GM12878 (cell line): ENCODE measurements around the gene MMADHC. TPM values are rescaled to one million over a fixed set of nuclear protein-coding genes. Genes with fewer than 3 reads are reported as not detected.

ENCODE experiments used
- ATAC-seq: fragments of 200-7000 bp; cut with Tn5 transposase; 3 replicates; pipeline ENCODE4 v1.9.1; 2020; ENCODE audit warnings: mild to moderate bottlenecking, moderate library complexity
- BruUV-seq: library from RNA; stranded (reverse); fragments of 400-500 nt; replicated peaks from 2 replicates; lab custom pipeline; 2021; lab: Mats Ljungman, UMichigan
- CTCF ChIA-PET: fragments of 300-600 bp; sonication (Branson Sonifier 250); formaldehyde crosslinking; extraction: SDS; loops from one replicate; lab custom pipeline; 2021; ENCODE audit warnings: inconsistent platforms; lab: Yijun Ruan, JAX
- POLR2A ChIA-PET: fragments of 350-600 bp; formaldehyde crosslinking; extraction: SDS; loops from one replicate; lab custom pipeline; 2021; ENCODE audit warnings: inconsistent platforms; lab: Charles Lee
- RAD21 ChIA-PET: fragments of 300-600 bp; sonication (Branson Sonifier 250); formaldehyde crosslinking; loops from one replicate; lab custom pipeline; 2023; ENCODE audit warnings: antibody characterized with exemption; ENCODE audit not compliant: unreplicated experiment; lab: Charles Lee
- SMC1A ChIA-PET: fragments of 300-600 bp; sonication (Branson Sonifier 250); formaldehyde crosslinking; loops from one replicate; lab custom pipeline; 2023; ENCODE audit not compliant: unreplicated experiment, uncharacterized antibody; lab: Charles Lee
- DNase-seq: peaks from one replicate; pipeline ENCODE4 v3.0.0-alpha.2; 2011; ENCODE audit warnings: low read depth, low spot score
- FAIRE-seq: peaks from 3 replicates; lab custom pipeline; 2011; peaks lifted over from hg19 to GRCh38; lab: Jason Lieb, UNC
- H2AFZ ChIP-seq: 2 replicates; pipeline ENCODE4 v1.6.0; 2011; ENCODE audit warnings: low read depth, low read length, control low read depth; ENCODE audit not compliant: control insufficient read depth
- H3K27ac ChIP-seq: 2 replicates; pipeline ENCODE4 v1.5.1; 2011; ENCODE audit warnings: control low read depth; ENCODE audit not compliant: control insufficient read depth, insufficient read depth
- H3K27me3 ChIP-seq, 2 experiments: replicated peaks in 1 of 2; 2 replicates each; pipeline versions ENCODE4 v1.6.0 to v1.6.1; 2011; ENCODE audit warnings: low read length in 1 of 2; ENCODE audit not compliant: control insufficient read depth in 2 of 2, insufficient read depth in 2 of 2
- H3K36me3 ChIP-seq, 2 experiments: 2 replicates each; pipeline ENCODE4 v1.5.1; 2011; ENCODE audit warnings: low read length in 1 of 2; ENCODE audit not compliant: control insufficient read depth in 2 of 2, insufficient read depth in 2 of 2
- H3K4me1 ChIP-seq: 2 replicates; pipeline ENCODE4 v1.6.1; 2011; ENCODE audit warnings: mild to moderate bottlenecking, low read length, moderate library complexity, mixed read lengths; ENCODE audit not compliant: control insufficient read depth, insufficient read depth
- H3K4me2 ChIP-seq: 2 replicates; pipeline ENCODE4 v1.6.0; 2011; ENCODE audit warnings: control low read depth; ENCODE audit not compliant: control insufficient read depth, insufficient read depth
- H3K4me3 ChIP-seq: fragments of 200-600 bp; sonication (generic); 2 replicates; pipeline ENCODE4 v1.5.1; 2016
- H3K79me2 ChIP-seq: 2 replicates; pipeline ENCODE4 v1.6.0; 2011; ENCODE audit warnings: low read length; ENCODE audit not compliant: control insufficient read depth, insufficient read depth
- H3K9ac ChIP-seq: 2 replicates; pipeline ENCODE4 v1.8.0; 2011; ENCODE audit warnings: low read length, control low read depth, mixed read lengths; ENCODE audit not compliant: control insufficient read depth, insufficient read depth
- H3K9me3 ChIP-seq: replicated peaks from 3 replicates; pipeline ENCODE4 v1.5.1; 2011; ENCODE audit warnings: mild to moderate bottlenecking, low read length; ENCODE audit not compliant: control insufficient read depth, insufficient read depth
- H4K20me1 ChIP-seq: 2 replicates; pipeline ENCODE4 v1.6.0; 2011; ENCODE audit not compliant: control insufficient read depth, insufficient read depth
- KAT2A ChIP-seq: conservative IDR thresholded peaks from 2 replicates; pipeline ENCODE4 v1.6.1; 2011; ENCODE audit warnings: low read depth, low read length; ENCODE audit not compliant: control insufficient read depth
- SMAD5 ChIP-seq: IDR thresholded peaks from 2 replicates; pipeline ENCODE4 v1.6.1; 2016; ENCODE audit warnings: antibody characterized with exemption, low read depth
- ZNF592 ChIP-seq: fragments of 450-650 bp; IDR thresholded peaks from 2 replicates; pipeline ENCODE4 v1.6.1; 2017; ENCODE audit warnings: mild to moderate bottlenecking, moderate library complexity
- WGBS: methylation state at CpG from one replicate; pipeline ENCODE4 v1.1.6; 2016; ENCODE audit warnings: low lambda C conversion rate; ENCODE audit not compliant: insufficient replicate concordance, insufficient coverage; ENCODE audit errors: missing lambda C conversion rate; 5-methylcytosine and 5-hydroxymethylcytosine counted together
- in situ Hi-C: fragments of 300-500 bp; cut with MboI; formaldehyde crosslinking; loops from 9 replicates; pipeline ENCODE4 v1.14.3; 2018; ENCODE audit warnings: mixed read lengths
- intact Hi-C: fragments of 100-400 bp; cut with micrococcal nuclease; formaldehyde crosslinking; loops from one replicate; pipeline ENCODE4 v1.14.2; 2022; ENCODE audit not compliant: unreplicated experiment
- polyA plus RNA-seq, 11 experiments: library from polyadenylated mRNA; depleted of rRNA in 4 of 11; unstranded in 6 of 11; stranded (reverse) in 5 of 11; fragments of >200 nt; fragmentation: Nextera tagmentation in 4 of 11; fragmentation: Illumina TruSeq in 1 of 11; extraction: Ambion mirVana in 4 of 11; extraction: Trizol in 1 of 11; gene quantifications; 1 replicate in 1 of 11; 2 replicates in 10 of 11; pipeline versions ENCODE4 v1.2.1 to v1.2.3, GENCODE V29; 2011 to 2016; ENCODE audit warnings: inconsistent platforms in 2 of 11, missing spikeins in 2 of 11, low read depth in 1 of 11
- total RNA-seq, 4 experiments: library from RNA; depleted of rRNA in 3 of 4; stranded (reverse); fragments of >200 nt in 3 of 4; fragmentation: Illumina TruSeq in 1 of 4; extraction: Trizol in 1 of 4; gene quantifications; 2 replicates each; pipeline versions ENCODE4 v1.2.1 to v1.2.3, GENCODE V29; 2013 to 2021

Gene MMADHC
- total and polyA plus RNA-seq, 10 of the 15 experiments (the other 5 are each of a cell fraction or from before 2014, with no cell fraction given): 93.6 to 415 (median 147) TPM

- TF ChIP-seq ZNF592: no peak
- no peak for TF ChIP-seq SMAD5
Observed at GRCh38 chr2:149579972-149580882, 7.3 kb downstream of the MMADHC start (continued).

GRCh38 chr2:149577269-149577668 is 10.3 kb downstream of the MMADHC start:
- no peaks in the 10 kb centered on the region for H3K27me3 ChIP-seq
- H4K20me1 ChIP-seq: no peaks in the 10 kb centered on the region
- no peak overlapping the region for H2AFZ ChIP-seq
- H3K9me3 ChIP-seq: no peaks in the 10 kb centered on the region
- H3K4me2 ChIP-seq: no peak overlapping the region
- ChIA-PET CTCF (interaction anchor here (1.3 to 1.4 kb wide), 2 partner anchors 16 to 560 kb away, joined by 4 to 6 read pairs; no protein-coding TSS in a partner anchor), POLR2A (interaction anchor here (1.6 kb wide), 1 partner anchor 10 kb away, joined by 7 read pairs; the partner anchor contains the start of gene MMADHC), SMC1A (interaction anchor here (1.8 kb wide), 1 partner anchor 9 kb away, joined by 5 read pairs; no protein-coding TSS in a partner anchor), RAD21 (no interaction called here)
- H3K4me1 ChIP-seq: no peaks in the 10 kb centered on the region
- no TSS peak for BruUV-seq
- H3K9ac ChIP-seq: no peak overlapping the region
- no peak overlapping the region for H3K27ac ChIP-seq
- TF ChIP-seq KAT2A: no peak
- in situ Hi-C loops: loop anchor here (25.0 kb wide), 2 partner anchors 1835 to 1940 kb away; partner anchors contain the start of gene RIF1
- WGBS: 100% methylated on average over 2 of the region's 2 CpGs
- intact Hi-C loops: no loop called here
- no peak for ATAC-seq
- H3K36me3 ChIP-seq: peaks cover 0 to 17% of the 10 kb centered on the region in 2 experiments
- H3K4me3 ChIP-seq: no peak overlapping the region
- no peak for FAIRE-seq
- no peak for DNase-seq
- H3K79me2 ChIP-seq: no peaks in the 10 kb centered on the region
